Psoas muscle (tissue), 8 donors: ENCODE measurements around the gene LAG3. TPM values are rescaled to one million over a fixed set of nuclear protein-coding genes. Genes with fewer than 3 reads are reported as not detected.

Experiments
- ATAC-seq, 4 donors: fragments of 200-7000 bp; cut with Tn5 transposase; one replicate each; pipeline ENCODE4 v1.9.1; 2020; ENCODE audit warnings: moderate library complexity in 3 of 4, mild to moderate bottlenecking in 2 of 4
- DNase-seq, 2 donors: peaks; one replicate each; pipeline ENCODE4 v3.0.0-alpha.2; 2020
- H3K27ac ChIP-seq: fragments of 200-600 bp; one replicate; pipeline ENCODE4 v1.8.0; 2022
- H3K27me3 ChIP-seq, 3 donors: fragments of 200-600 bp in 1 of 3; one replicate each; pipeline versions ENCODE4 v1.6.1 to v1.8.0; 2013 to 2022; ENCODE audit warnings: low read length in 2 of 3, mild to moderate bottlenecking in 2 of 3, moderate library complexity in 1 of 3; ENCODE audit not compliant: insufficient read depth in 3 of 3
- H3K36me3 ChIP-seq, 2 donors: fragments of 200-600 bp in 1 of 2; one replicate each; pipeline versions ENCODE4 v1.6.1 to v1.8.0; 2013 to 2022; ENCODE audit warnings: low read depth in 1 of 2, mild to moderate bottlenecking in 1 of 2, moderate library complexity in 1 of 2; ENCODE audit not compliant: insufficient read depth in 1 of 2
- H3K4me1 ChIP-seq: fragments of 200-600 bp; one replicate; pipeline ENCODE4 v1.8.0; 2022
- H3K4me3 ChIP-seq: fragments of 200-600 bp; one replicate; pipeline ENCODE4 v1.8.0; 2022; ENCODE audit warnings: mild to moderate bottlenecking
- H3K9me3 ChIP-seq: fragments of 200-600 bp; one replicate; pipeline ENCODE4 v1.8.0; 2022
- CTCF ChIP-seq: fragments of 200-600 bp; IDR thresholded peaks from one replicate; pipeline ENCODE4 v1.8.0; 2022; ENCODE audit warnings: antibody characterized with exemption
- WGBS, 3 donors: extraction: QIAGEN DNeasy Blood & Tissue Kit; methylation state at CpG; one replicate each; pipeline versions ENCODE4 v1.1.6 to v1.1.7; 2013; 5-methylcytosine and 5-hydroxymethylcytosine counted together
- intact Hi-C, 2 donors: fragments of 100-400 bp; cut with DNase I; formaldehyde crosslinking; loops; one replicate each; pipeline versions ENCODE4 v1.11.0 to v1.14.2; 2022
- polyA plus RNA-seq, 3 donors: library from polyadenylated mRNA; stranded (reverse); fragments of 200-250 nt; gene quantifications; one replicate each; pipeline ENCODE4 v1.2.3, GENCODE V29; 2013
- total RNA-seq, 4 donors: library from RNA; stranded (reverse); fragmentation: NEBNext Ultra II Directional in 2 of 4; extraction: Animal tissue kit (Norgen Biotek cat#: 25700) in 2 of 4; gene quantifications; one replicate each; pipeline versions ENCODE4 v1.2.1 to v1.2.4, GENCODE V29; 2021 to 2023
- donor health status: healthy with polysubstance abuse.
- donor health status: DM: no; HTN: no; CAD: no; lungs with moderate emphysema.
- donor health status: Bipolar disorder and iron deficiency.
- donor health status: healthy.
- donor health status: DM: yes; HTN: yes; CAD: no.
- donor health status: DM: no; HTN: no; CAD: no.
- donor health status: DM: no; HTN: no; CAD: no.
- donor health status: DM: yes; HTN: yes; CAD: no.

The LAG3 gene
- total and polyA plus RNA-seq, 7 donors = 0.05 to 0.24 (median 0.08) TPM; not detected in 3

GRCh38 chr12:6725350-6725749 lies 47.0 kb upstream of the LAG3 start:
- TF ChIP-seq CTCF = no peak
- DNase-seq (no peak), ATAC-seq (no peak)
- Histone ChIP-seq H3K4me3 (peak overlapping the region; percentile 68), H3K27ac (peak overlapping the region; percentile 90), H3K27me3 (peaks cover 0 to 4% (median 0%) of the 10 kb centered on the region in 3 donors), H3K9me3 (no peaks in the 10 kb centered on the region), H3K36me3 (peaks cover 7 to 38% of the 10 kb centered on the region in 2 donors), H3K4me1 (peaks cover 11% of the 10 kb centered on the region)
- intact Hi-C loops = no loop called here
- WGBS, 3 donors = 78 to 84% (median 80%) methylated on average over 7 of the region's 7 CpGs

- ATAC-seq (no peak), DNase-seq (no peak)
- WGBS, 3 donors = 93 to 97% (median 94%) methylated on average over 18 of the region's 18 CpGs
- no peak for TF ChIP-seq CTCF
- Histone ChIP-seq H3K4me3 (no peak overlapping the region), H3K4me1 (peaks cover 11% of the 10 kb centered on the region), H3K27me3 (no peaks in the 10 kb centered on the region), H3K9me3 (no peaks in the 10 kb centered on the region), H3K36me3 (peaks cover 15 to 63% of the 10 kb centered on the region in 2 donors), H3K27ac (no peak overlapping the region)
- intact Hi-C loops = no loop called here
Measured at GRCh38 chr12:6729186-6729585, 43.1 kb upstream of the LAG3 start.

- Histone ChIP-seq H3K9me3 (no peaks in the 10 kb centered on the region), H3K36me3 (peaks cover 15 to 68% of the 10 kb centered on the region in 2 donors), H3K27ac (no peak overlapping the region), H3K4me1 (peaks cover 4% of the 10 kb centered on the region), H3K4me3 (no peak overlapping the region), H3K27me3 (no peaks in the 10 kb centered on the region)
- DNase-seq (no peak), ATAC-seq (no peak)
- intact Hi-C loops = no loop called here
- TF ChIP-seq CTCF = no peak
- 92 to 94% (median 93%) methylated on average over 8 of the region's 8 CpGs for WGBS, 3 donors
Measured at GRCh38 chr12:6730169-6730568, 42.2 kb upstream of the LAG3 start.

GRCh38 chr12:6734506-6735387 lies 37.6 kb upstream of the LAG3 start:
- Histone ChIP-seq H3K27me3 (no peaks in the 10 kb centered on the region), H3K4me3 (no peak overlapping the region), H3K27ac (peak overlapping the region; percentile 84), H3K36me3 (peaks cover 15 to 36% of the 10 kb centered on the region in 2 donors), H3K4me1 (peaks cover 12% of the 10 kb centered on the region), H3K9me3 (no peaks in the 10 kb centered on the region)
- 49 to 65% (median 50%) methylated on average over 10 of the region's 10 CpGs for WGBS, 3 donors
- no peak for TF ChIP-seq CTCF
- intact Hi-C loops = loop anchor here (2.0 to 5.0 kb wide), 3 partner anchors 43 to 92 kb away; no protein-coding TSS in a partner anchor
- ATAC-seq (no peak), DNase-seq (no peak)
